SU-DHL-6 (cell line): ENCODE measurements around the gene FKBP8.
A peak's percentile ranks its signal among the peaks of the same experiment; 100 is the strongest.
"Not testable (repeated sequence)": the region's sequence is repeated elsewhere in the genome, so short reads cannot be mapped to it uniquely, and the experiment has no call there.

ENCODE experiments used
- H2AFZ ChIP-seq: fragments of 200-600 bp; sonication (generic); 2 replicates; pipeline ENCODE4 v1.6.1; 2014; ENCODE audit warnings: low read depth, mild to moderate bottlenecking, moderate library complexity, mixed read lengths, antibody characterized with exemption, low read length; ENCODE audit not compliant: severe bottlenecking
- H3F3A ChIP-seq: fragments of 200-600 bp; shearing (Covaris generic); 2 replicates; pipeline ENCODE4 v1.6.0; 2016; ENCODE audit warnings: antibody characterized with exemption, mild to moderate bottlenecking; ENCODE audit not compliant: insufficient read depth
- H3K27ac ChIP-seq: fragments of 200-600 bp; sonication (generic); 2 replicates; pipeline ENCODE4 v1.5.1; 2016; ENCODE audit warnings: low read depth, mild to moderate bottlenecking, low read length, moderate library complexity, mixed read lengths
- H3K27me3 ChIP-seq: fragments of 200-600 bp; sonication (generic), shearing (Covaris generic); 2 replicates; pipeline ENCODE4 v1.6.0; 2014; ENCODE audit warnings: mild to moderate bottlenecking, low read length
- H3K36me3 ChIP-seq: fragments of 200-600 bp; sonication (generic); 2 replicates; pipeline ENCODE4 v1.6.1; 2014; ENCODE audit warnings: mild to moderate bottlenecking, low read length, mixed read lengths
- H3K4me2 ChIP-seq: fragments of 300-600, 200-600 bp; shearing (Covaris generic), sonication (generic); 2 replicates; pipeline ENCODE4 v1.6.0; 2014; ENCODE audit warnings: low read length, low read depth, mild to moderate bottlenecking; ENCODE audit not compliant: poor library complexity, severe bottlenecking
- H3K4me3 ChIP-seq: fragments of 200-600 bp; sonication (generic); 2 replicates; pipeline ENCODE4 v1.5.1; 2014; ENCODE audit warnings: antibody characterized with exemption, low read length, mild to moderate bottlenecking, mixed read lengths; ENCODE audit not compliant: insufficient read depth, poor library complexity, severe bottlenecking
- H3K79me2 ChIP-seq: fragments of 200-600 bp; sonication (generic); 2 replicates; pipeline ENCODE4 v1.6.1; 2014; ENCODE audit warnings: mild to moderate bottlenecking, low read length, moderate library complexity; ENCODE audit not compliant: insufficient read depth
- H3K9ac ChIP-seq: fragments of 200-600 bp; sonication (generic); 2 replicates; pipeline ENCODE4 v1.7.0; 2014; ENCODE audit warnings: mild to moderate bottlenecking, low read length
- H3K9me2 ChIP-seq: fragments of 200-600 bp; sonication (generic); replicated peaks from 2 replicates; pipeline ENCODE4 v1.6.1; 2014; ENCODE audit warnings: low read length; ENCODE audit not compliant: insufficient read depth
- H3K9me3 ChIP-seq: fragments of 200-600 bp; sonication (generic); 2 replicates; pipeline ENCODE4 v1.6.1; 2014; ENCODE audit warnings: low read length, mixed read lengths; ENCODE audit not compliant: insufficient read depth
- H4K20me1 ChIP-seq: fragments of 200-600 bp; sonication (generic); 2 replicates; pipeline ENCODE4 v1.6.1; 2014; ENCODE audit warnings: low read depth, mild to moderate bottlenecking, antibody characterized with exemption, low read length, moderate library complexity, mixed read lengths
- EZH2phosphoT487 ChIP-seq: fragments of 200-600 bp; sonication (generic), shearing (Covaris generic); conservative IDR thresholded peaks from 2 replicates; pipeline ENCODE4 v1.6.1; 2018; ENCODE audit warnings: mild to moderate bottlenecking, antibody characterized with exemption, low read length, moderate library complexity, mixed read lengths
- TF ChIP-seq, protein P1 (sequence below): fragments of 200-600 bp; sonication (generic); IDR thresholded peaks from one replicate; pipeline ENCODE4 v1.5.1; 2017; ENCODE audit warnings: antibody characterized with exemption, mild to moderate bottlenecking, low read length, moderate library complexity; ENCODE audit not compliant: insufficient read depth, poor library complexity, severe bottlenecking

Gene FKBP8

GRCh38 chr19:18543814-18544475 is 572 bp upstream of the FKBP8 start:
- Histone ChIP-seq H3K27me3 (no peaks in the 10 kb centered on the region), H3K79me2 (peaks cover 9% of the 10 kb centered on the region; the same call in 1 of the 2 replicates), H4K20me1 (no peaks in the 10 kb centered on the region), H3K4me2 (peak overlapping the region; percentile 64), H3K9ac (peak overlapping the region; percentile 61), H3K36me3 (no peaks in the 10 kb centered on the region; the same call in 1 of the 2 replicates), H3K9me3 (no peaks in the 10 kb centered on the region), H3K27ac (no peak overlapping the region), H3K4me3 (peak overlapping the region; percentile 54), H2AFZ (peak overlapping the region; percentile 70), H3K9me2 (no peaks in the 10 kb centered on the region), H3F3A (peaks cover 10% of the 10 kb centered on the region; the same call in 1 of the 2 replicates)
- TF ChIP-seq, protein P1, sequence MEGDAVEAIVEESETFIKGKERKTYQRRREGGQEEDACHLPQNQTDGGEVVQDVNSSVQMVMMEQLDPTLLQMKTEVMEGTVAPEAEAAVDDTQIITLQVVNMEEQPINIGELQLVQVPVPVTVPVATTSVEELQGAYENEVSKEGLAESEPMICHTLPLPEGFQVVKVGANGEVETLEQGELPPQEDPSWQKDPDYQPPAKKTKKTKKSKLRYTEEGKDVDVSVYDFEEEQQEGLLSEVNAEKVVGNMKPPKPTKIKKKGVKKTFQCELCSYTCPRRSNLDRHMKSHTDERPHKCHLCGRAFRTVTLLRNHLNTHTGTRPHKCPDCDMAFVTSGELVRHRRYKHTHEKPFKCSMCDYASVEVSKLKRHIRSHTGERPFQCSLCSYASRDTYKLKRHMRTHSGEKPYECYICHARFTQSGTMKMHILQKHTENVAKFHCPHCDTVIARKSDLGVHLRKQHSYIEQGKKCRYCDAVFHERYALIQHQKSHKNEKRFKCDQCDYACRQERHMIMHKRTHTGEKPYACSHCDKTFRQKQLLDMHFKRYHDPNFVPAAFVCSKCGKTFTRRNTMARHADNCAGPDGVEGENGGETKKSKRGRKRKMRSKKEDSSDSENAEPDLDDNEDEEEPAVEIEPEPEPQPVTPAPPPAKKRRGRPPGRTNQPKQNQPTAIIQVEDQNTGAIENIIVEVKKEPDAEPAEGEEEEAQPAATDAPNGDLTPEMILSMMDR = no peak
- TF ChIP-seq EZH2phosphoT487 = no peak

- Histone ChIP-seq H4K20me1 (no peaks in the 10 kb centered on the region), H2AFZ (no peak overlapping the region), H3K9ac (peak overlapping the region; percentile 61), H3K79me2 (peaks cover 9% of the 10 kb centered on the region; the same call in 1 of the 2 replicates), H3F3A (peaks cover 10% of the 10 kb centered on the region; the same call in 1 of the 2 replicates), H3K9me3 (no peaks in the 10 kb centered on the region), H3K36me3 (no peaks in the 10 kb centered on the region; the same call in 1 of the 2 replicates), H3K4me2 (peak overlapping the region; percentile 82), H3K27me3 (no peaks in the 10 kb centered on the region), H3K4me3 (peak overlapping the region; percentile 83), H3K9me2 (no peaks in the 10 kb centered on the region), H3K27ac (peak overlapping the region; percentile 55)
- TF ChIP-seq, protein P1 = no peak
Measured at GRCh38 chr19:18541992-18542940, 1.1 kb downstream of the FKBP8 start.

DNA sequence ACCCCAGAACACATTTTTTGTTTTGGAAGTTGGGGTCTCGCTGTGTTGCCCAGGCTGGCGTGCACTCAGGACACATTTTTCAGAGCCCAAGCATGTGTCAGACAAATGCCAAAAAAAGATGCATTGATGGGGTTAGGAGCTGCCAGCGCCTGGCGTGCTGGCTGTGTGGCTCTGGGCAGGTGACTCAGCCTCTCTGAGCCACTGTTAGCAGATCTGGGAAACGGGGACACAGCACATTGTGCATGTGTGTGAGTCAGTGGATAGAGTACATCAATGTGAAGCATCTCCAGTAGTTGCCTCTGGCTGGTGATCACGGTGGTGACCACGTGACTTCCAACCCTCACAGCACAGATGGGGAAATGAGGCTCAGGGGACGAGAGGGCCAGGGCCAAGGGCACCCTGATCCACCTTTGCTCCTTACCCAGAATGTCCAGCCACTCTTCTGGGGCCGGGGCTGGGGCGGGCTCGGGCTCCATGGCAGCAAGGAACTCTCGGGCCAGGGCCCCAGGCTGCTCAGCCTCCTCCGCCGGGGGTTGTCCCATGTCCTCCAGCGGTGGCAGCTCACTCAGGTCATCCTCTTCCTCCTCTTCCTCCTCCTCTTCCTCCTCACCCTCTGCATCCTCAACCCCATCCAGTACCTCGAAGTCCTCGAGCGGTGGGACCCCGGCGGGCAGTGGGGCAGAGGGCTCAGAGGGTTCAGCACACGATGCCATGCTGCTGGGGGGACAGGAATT is 1.9 kb downstream of the FKBP8 start:
- Histone ChIP-seq H3K9me3 (no peaks in the 10 kb centered on the region), H3F3A (peaks cover 10% of the 10 kb centered on the region; the same call in 1 of the 2 replicates), H3K9me2 (no peaks in the 10 kb centered on the region), H3K27ac (no peak overlapping the region), H3K79me2 (peaks cover 9% of the 10 kb centered on the region; the same call in 1 of the 2 replicates), H4K20me1 (no peaks in the 10 kb centered on the region), H3K36me3 (no peaks in the 10 kb centered on the region; the same call in 1 of the 2 replicates), H3K27me3 (no peaks in the 10 kb centered on the region), H3K4me2 (no peak overlapping the region), H3K9ac (no peak overlapping the region), H3K4me3 (no peak overlapping the region), H2AFZ (no peak overlapping the region)
- TF ChIP-seq EZH2phosphoT487 = no peak
- TF ChIP-seq, protein P1 = no peak

DNA sequence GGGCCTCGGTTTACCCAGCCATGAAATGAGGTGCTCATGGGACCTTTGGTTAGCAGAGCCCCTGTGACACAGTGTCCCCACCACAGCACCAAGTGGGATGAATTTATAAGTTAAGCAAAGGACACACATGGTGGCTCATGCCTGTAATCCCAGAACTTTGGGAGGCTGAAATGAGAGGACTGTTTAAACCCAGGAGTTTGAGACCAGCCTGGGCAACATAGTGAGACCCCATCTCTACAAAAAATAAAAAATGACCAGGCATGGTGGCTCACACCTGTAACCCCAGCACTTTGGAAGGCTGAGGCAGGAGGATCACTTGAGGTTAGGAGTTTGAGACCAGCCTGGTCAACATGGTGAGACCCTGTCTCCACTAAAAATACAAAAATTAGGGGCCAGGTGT is 3.2 kb downstream of the FKBP8 start:
- not testable (repeated sequence) for H3K4me2 ChIP-seq, H3K36me3 ChIP-seq, H3F3A ChIP-seq, H3K4me3 ChIP-seq, H4K20me1 ChIP-seq, H3K27me3 ChIP-seq, H3K79me2 ChIP-seq, H3K9ac ChIP-seq, H3K27ac ChIP-seq, H3K9me3 ChIP-seq, H2AFZ ChIP-seq, H3K9me2 ChIP-seq
